ENCODE measurements around the gene BIRC7.

GRCh38 chr20:63264519-63264918 lies 28.8 kb downstream of the BIRC7 start:
- TF ChIP-seq CTCF (conservative IDR thresholded peaks at IDR 0.05; ENCODE audit: low read length) (no peak), EZH2phosphoT487 (IDR thresholded peaks at IDR 0.05; ENCODE audit: borderline replicate concordance, low read depth, low read length) (no peak)

Measured in OCI-LY7 (cell line).